Cardiac muscle cell (in vitro differentiated cells and primary cell): ENCODE measurements around the gene CNTNAP2. TPM values are rescaled to one million over a fixed set of nuclear protein-coding genes. Genes with fewer than 3 reads are reported as not detected.

ENCODE experiments used
- DNase-seq, 2 donors: peaks; one replicate each; pipeline versions ENCODE4 v3.0.0 to v3.0.0-alpha.2; 2010 to 2017; ENCODE audit warnings: low read depth in 1 of 2, low spot score in 1 of 2
- H3K27ac ChIP-seq: fragments of 200-600 bp; sonication (generic); 2 replicates; pipeline ENCODE4 v1.5.1; 2016
- H3K27me3 ChIP-seq: fragments of 200-600 bp; sonication (generic); 2 replicates; pipeline ENCODE4 v1.6.0; 2016; ENCODE audit warnings: control low read depth
- H3K36me3 ChIP-seq: fragments of 200-600 bp; sonication (generic); 2 replicates; pipeline ENCODE4 v1.5.1; 2016; ENCODE audit warnings: control low read depth
- H3K4me1 ChIP-seq: fragments of 200-600 bp; sonication (generic); 2 replicates; pipeline ENCODE4 v1.8.1; 2017; ENCODE audit warnings: low read depth, mild to moderate bottlenecking, mixed run types
- H3K4me3 ChIP-seq: fragments of 200-600 bp; sonication (generic); 2 replicates; pipeline ENCODE4 v1.5.1; 2016; ENCODE audit warnings: mild to moderate bottlenecking
- H3K9me3 ChIP-seq: fragments of 200-600 bp; sonication (generic); 2 replicates; pipeline ENCODE4 v1.5.1; 2017; ENCODE audit warnings: low read depth, mild to moderate bottlenecking, control low read depth
- CTCF ChIP-seq: IDR thresholded peaks from 2 replicates; pipeline ENCODE4 v1.5.1; 2012; ENCODE audit warnings: low read depth, mild to moderate bottlenecking, low read length
- polyA plus RNA-seq: library from polyadenylated mRNA; unstranded; fragments of >200 nt; fragmentation: Nextera tagmentation; extraction: Ambion mirVana; gene quantifications from 2 replicates; pipeline ENCODE4 v1.2.1, GENCODE V29; 2016
- total RNA-seq: library from RNA; depleted of rRNA; stranded (reverse); fragments of >200 nt; gene quantifications from 2 replicates; pipeline ENCODE4 v1.2.3, GENCODE V29; 2016

CNTNAP2 gene
- total and polyA plus RNA-seq, 2 experiments from 2014 or later = 4.8 to 5.1 TPM

DNA sequence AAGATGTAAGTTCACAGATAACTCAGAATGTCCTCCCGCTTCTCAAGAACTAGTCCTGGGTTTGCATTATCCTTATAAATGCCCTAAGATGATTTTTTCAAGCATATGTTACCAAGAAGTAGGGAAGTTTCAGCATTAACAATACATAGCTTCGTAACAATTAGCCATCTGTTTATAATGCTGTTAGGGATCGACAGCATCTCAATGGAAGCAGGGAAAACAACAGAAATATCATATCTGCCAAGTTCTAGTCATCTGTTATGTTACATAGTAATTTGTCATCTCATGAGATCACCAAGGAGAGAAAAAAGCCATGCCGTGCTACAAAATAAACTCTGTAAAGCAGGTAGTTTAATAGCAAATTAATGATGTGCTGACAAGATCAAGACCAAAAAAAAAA, 1742.4 kb downstream of the CNTNAP2 start:
- Histone ChIP-seq H3K9me3 (no peaks in the 10 kb centered on the region), H3K4me3 (no peak overlapping the region), H3K36me3 (no peaks in the 10 kb centered on the region), H3K27ac (no peak overlapping the region), H3K4me1 (no peaks in the 10 kb centered on the region), H3K27me3 (no peaks in the 10 kb centered on the region)
- no peak for TF ChIP-seq CTCF
- DNase-seq = no peak

- no peak for DNase-seq
- H3K4me1 ChIP-seq = no peaks in the 10 kb centered on the region
- H3K9me3 ChIP-seq = no peaks in the 10 kb centered on the region
- H3K27ac ChIP-seq = no peak overlapping the region
- no peak for TF ChIP-seq CTCF
- H3K36me3 ChIP-seq = no peaks in the 10 kb centered on the region
- no peaks in the 10 kb centered on the region for H3K27me3 ChIP-seq
- H3K4me3 ChIP-seq = no peak overlapping the region
Measured at GRCh38 chr7:147859486-147859885, 1742.9 kb downstream of the CNTNAP2 start.

DNA sequence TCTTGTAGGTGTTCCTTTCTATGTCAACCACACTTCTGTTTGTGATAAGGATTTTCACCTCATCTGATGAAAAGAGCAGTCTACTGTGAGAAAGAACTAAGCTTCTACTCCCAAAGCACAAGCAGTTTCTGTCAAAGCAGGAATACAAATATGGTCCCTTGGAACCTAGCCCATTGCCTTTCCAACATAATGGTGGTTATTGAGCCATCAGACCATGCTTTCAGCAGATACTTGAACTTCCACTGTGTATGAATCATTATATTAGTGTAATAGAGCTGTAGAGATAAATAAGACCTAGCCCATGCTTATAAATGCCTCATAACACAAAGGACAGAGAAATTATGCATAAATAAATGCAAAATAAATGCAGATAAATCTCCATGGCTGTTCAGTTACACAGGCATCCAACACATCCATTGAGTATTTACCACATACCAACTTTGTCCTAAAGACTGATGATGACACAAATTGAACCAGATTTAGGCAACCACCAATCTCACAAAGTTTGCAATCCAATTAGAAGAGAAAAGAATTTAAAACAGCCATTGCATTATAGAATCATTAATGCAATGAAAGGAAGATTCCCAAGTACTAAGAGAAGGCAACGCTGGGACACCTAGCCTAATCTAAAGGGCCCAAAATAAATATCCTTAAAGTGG, 1744.6 kb downstream of the CNTNAP2 start:
- no peaks in the 10 kb centered on the region for H3K36me3 ChIP-seq

DNA sequence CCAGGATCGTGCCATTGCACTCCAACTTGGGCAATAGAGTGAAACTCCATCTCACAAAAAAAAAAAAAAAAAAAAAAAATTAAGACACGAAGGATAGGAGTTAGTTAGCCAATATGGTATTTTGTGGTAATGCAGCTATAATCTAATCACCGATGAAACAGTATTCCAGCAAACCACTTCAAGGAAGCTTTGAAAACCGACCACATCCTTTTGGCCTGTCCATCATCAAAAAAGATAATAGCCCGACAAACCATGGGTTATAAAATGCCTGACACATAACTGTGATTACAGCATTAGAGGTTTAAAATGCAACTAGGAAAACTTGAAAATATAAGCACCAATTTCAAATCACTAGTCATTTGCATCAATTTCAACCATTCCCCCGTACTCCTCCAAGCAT, 1745.3 kb downstream of the CNTNAP2 start:
- no peak for DNase-seq
- Histone ChIP-seq H3K4me3 (no peak overlapping the region), H3K4me1 (no peaks in the 10 kb centered on the region), H3K27me3 (no peaks in the 10 kb centered on the region), H3K36me3 (no peaks in the 10 kb centered on the region), H3K9me3 (no peaks in the 10 kb centered on the region), H3K27ac (no peak overlapping the region)
- TF ChIP-seq CTCF = no peak

More for the DNA sequence above, 1744.6 kb downstream of the CNTNAP2 start:
- Histone ChIP-seq H3K27me3 (no peaks in the 10 kb centered on the region), H3K9me3 (no peaks in the 10 kb centered on the region), H3K4me3 (no peak overlapping the region), H3K27ac (no peak overlapping the region), H3K4me1 (no peaks in the 10 kb centered on the region)
- DNase-seq = peak in 1 of 2 donors; percentile 0
- TF ChIP-seq CTCF = no peak

GRCh38 chr7:147869456-147869855, 1752.9 kb downstream of the CNTNAP2 start:
- H3K4me1 ChIP-seq = no peaks in the 10 kb centered on the region
- TF ChIP-seq CTCF = no peak
- no peak overlapping the region for H3K4me3 ChIP-seq
- no peaks in the 10 kb centered on the region for H3K36me3 ChIP-seq
- no peak overlapping the region for H3K27ac ChIP-seq
- DNase-seq = no peak
- H3K27me3 ChIP-seq = no peaks in the 10 kb centered on the region
- H3K9me3 ChIP-seq = no peaks in the 10 kb centered on the region
